HepG2 (cell line): ENCODE measurements around the gene GPR37. TPM values are rescaled to one million over a fixed set of nuclear protein-coding genes. Genes with fewer than 3 reads are reported as not detected.

Experiments used
- ATAC-seq: fragments of 200-7000 bp; cut with Tn5 transposase; 3 replicates; pipeline ENCODE4 v1.9.1; 2020; ENCODE audit warnings: mild to moderate bottlenecking, moderate library complexity
- BruUV-seq: library from RNA; stranded (reverse); fragments of 400-500 nt; replicated peaks from 2 replicates; lab custom pipeline; 2021; lab: Mats Ljungman, UMichigan
- CTCF ChIA-PET: fragments of 300-600 bp; formaldehyde crosslinking; extraction: SDS; loops from one replicate; lab custom pipeline; 2021; ENCODE audit warnings: low total read pairs, inconsistent platforms, low intra/inter-chr PET ratio; lab: Yijun Ruan, JAX
- POLR2A ChIA-PET: fragments of 350-600 bp; sonication (Branson Sonifier 250); formaldehyde crosslinking; loops from one replicate; lab custom pipeline; 2020; ENCODE audit warnings: antibody characterized with exemption, inconsistent platforms; lab: Yijun Ruan, JAX
- DNase-seq: peaks from one replicate; pipeline ENCODE4 v3.0.0-alpha.2; 2015; ENCODE audit warnings: low spot score
- FAIRE-seq: peaks from 3 replicates; lab custom pipeline; 2011; peaks lifted over from hg19 to GRCh38; lab: Jason Lieb, UNC
- H2AFZ ChIP-seq: one replicate; pipeline ENCODE4 v1.6.1; 2011; ENCODE audit warnings: low read length, inconsistent platforms
- H3K27ac ChIP-seq: fragments of 300-600 bp; 3 replicates; pipeline ENCODE4 v1.8.0; 2011; ENCODE audit warnings: mixed run types, mild to moderate bottlenecking, mixed read lengths, low read length, inconsistent platforms; ENCODE audit not compliant: insufficient read depth; ENCODE audit errors: extremely low read length
- H3K27me3 ChIP-seq, 2 experiments: fragments of 200-600 bp in 1 of 2; 2 replicates in 1 of 2; 3 replicates in 1 of 2; pipeline versions ENCODE4 v1.6.0 to v1.8.0; 2011; ENCODE audit warnings: low read length in 2 of 2, mild to moderate bottlenecking in 2 of 2, moderate library complexity in 2 of 2, inconsistent platforms in 1 of 2; ENCODE audit not compliant: insufficient read depth in 2 of 2, control insufficient read depth in 1 of 2
- H3K36me3 ChIP-seq, 2 experiments: fragments of 200-600 bp in 1 of 2; replicated peaks in 1 of 2; 2 replicates in 1 of 2; 3 replicates in 1 of 2; pipeline versions ENCODE4 v1.5.1 to v1.8.0; 2011; ENCODE audit warnings: low read length in 2 of 2, inconsistent platforms in 1 of 2; ENCODE audit not compliant: insufficient read depth in 2 of 2, control insufficient read depth in 1 of 2
- H3K4me1 ChIP-seq: 2 replicates; pipeline ENCODE4 v1.5.1; 2012; ENCODE audit warnings: low read length, inconsistent platforms; ENCODE audit not compliant: insufficient read depth
- H3K4me2 ChIP-seq: 2 replicates; pipeline ENCODE4 v1.6.0; 2011; ENCODE audit warnings: low read depth, low read length, inconsistent platforms
- H3K4me3 ChIP-seq, 3 experiments: fragments of 200-600 bp in 1 of 3; sonication (generic), shearing (Covaris generic) in 1 of 3; replicated peaks in 1 of 3; 2 replicates each; pipeline ENCODE4 v1.5.1; 2011 to 2016; ENCODE audit warnings: low read length in 3 of 3, inconsistent platforms in 2 of 3, low read depth in 2 of 3, mild to moderate bottlenecking in 2 of 3, control low read depth in 1 of 3, mixed read lengths in 1 of 3; ENCODE audit not compliant: insufficient read depth in 1 of 3
- H3K79me2 ChIP-seq: one replicate; pipeline ENCODE4 v1.6.1; 2011; ENCODE audit warnings: low read length, inconsistent platforms; ENCODE audit not compliant: insufficient read depth
- H3K9ac ChIP-seq: 2 replicates; pipeline ENCODE4 v1.6.0; 2011; ENCODE audit warnings: mild to moderate bottlenecking, low read depth, low read length, inconsistent platforms; ENCODE audit not compliant: insufficient read depth
- H3K9me3 ChIP-seq: 2 replicates; pipeline ENCODE4 v1.5.1; 2012; ENCODE audit warnings: mild to moderate bottlenecking, low read length
- H4K20me1 ChIP-seq: 2 replicates; pipeline ENCODE4 v1.6.0; 2011; ENCODE audit warnings: inconsistent platforms, mild to moderate bottlenecking, low read length, moderate library complexity; ENCODE audit not compliant: insufficient read depth
- HOXA7 ChIP-seq: sonication (generic); formaldehyde crosslinking; IDR thresholded peaks from 2 replicates; pipeline ENCODE4 v1.8.1; 2022; ENCODE audit warnings: mild to moderate bottlenecking, missing genetic modification reagents, moderate library complexity
- KMT2B ChIP-seq: IDR thresholded peaks from 2 replicates; pipeline ENCODE4 v1.6.1; 2016; ENCODE audit warnings: missing genetic modification reagents, missing compliant biosample characterization
- NFYB ChIP-seq: sonication (generic); formaldehyde crosslinking; IDR thresholded peaks from 2 replicates; pipeline ENCODE4 v1.4.0; 2020; ENCODE audit warnings: missing genetic modification reagents
- ZNF264 ChIP-seq: sonication (generic); formaldehyde crosslinking; IDR thresholded peaks from 2 replicates; pipeline ENCODE4 v1.4.0; 2020; ENCODE audit warnings: missing genetic modification reagents
- ZNF3 ChIP-seq: IDR thresholded peaks from 2 replicates; pipeline ENCODE4 v1.7.0; 2017; ENCODE audit warnings: inconsistent platforms
- ZNF781 ChIP-seq: sonication (generic); formaldehyde crosslinking; IDR thresholded peaks from 2 replicates; pipeline ENCODE4 v1.5.1; 2020; ENCODE audit warnings: borderline replicate concordance, mild to moderate bottlenecking, missing genetic modification reagents; ENCODE audit errors: not compliant biosample characterization
- WGBS: methylation state at CpG from one replicate; pipeline ENCODE4 v1.1.6; 2017; ENCODE audit warnings: low lambda C conversion rate; 5-methylcytosine and 5-hydroxymethylcytosine counted together
- in situ Hi-C: cut with HindIII; loops from 2 replicates; pipeline ENCODE4 v1.10.0; 2017; ENCODE audit warnings: low pct_unique_long_range_greater_than_20kb; ENCODE audit not compliant: extremely low pct_ligation_motif_present
- intact Hi-C: fragments of 100-400 bp; cut with micrococcal nuclease; formaldehyde crosslinking; loops from one replicate; pipeline ENCODE4 v1.10.0; 2022; ENCODE audit not compliant: unreplicated experiment
- polyA plus RNA-seq, 8 experiments: library from polyadenylated mRNA; depleted of rRNA in 3 of 8; stranded (reverse) in 7 of 8; unstranded in 1 of 8; fragments of >200 nt; fragmentation: Illumina TruSeq in 4 of 8; extraction: Trizol in 4 of 8; gene quantifications; 2 replicates each; pipeline versions ENCODE4 v1.2.1 to v1.2.3, GENCODE V29; 2011 to 2016; ENCODE audit warnings: low read depth in 4 of 8, missing spikeins in 1 of 8, mixed read lengths in 1 of 8; ENCODE audit not compliant: insufficient read depth in 1 of 8
- total RNA-seq, 5 experiments: library from RNA; depleted of rRNA; stranded (reverse); fragments of >200 nt; fragmentation: Illumina TruSeq; extraction: Trizol; gene quantifications; 2 replicates each; pipeline ENCODE4 v1.2.3, GENCODE V29; 2016; ENCODE audit warnings: low read depth in 1 of 5
- TF ChIP-seq, protein P1 (sequence below): sonication (generic); formaldehyde crosslinking; IDR thresholded peaks from 2 replicates; pipeline ENCODE4 v1.5.0; 2020; ENCODE audit warnings: mild to moderate bottlenecking, missing genetic modification reagents
- TF ChIP-seq, protein P2 (sequence below): sonication (generic); formaldehyde crosslinking; IDR thresholded peaks from 2 replicates; pipeline ENCODE4 v1.5.0; 2020; ENCODE audit warnings: missing genetic modification reagents, mild to moderate bottlenecking, borderline replicate concordance
- TF ChIP-seq, protein P3 (sequence below): sonication (generic); formaldehyde crosslinking; IDR thresholded peaks from 2 replicates; pipeline ENCODE4 v1.9.0; 2021; ENCODE audit warnings: mild to moderate bottlenecking, missing genetic modification reagents

Gene GPR37
- total and polyA plus RNA-seq, 2 of the 13 experiments (the other 11 are each of a cell fraction or from before 2014, with no cell fraction given): not detected

DNA sequence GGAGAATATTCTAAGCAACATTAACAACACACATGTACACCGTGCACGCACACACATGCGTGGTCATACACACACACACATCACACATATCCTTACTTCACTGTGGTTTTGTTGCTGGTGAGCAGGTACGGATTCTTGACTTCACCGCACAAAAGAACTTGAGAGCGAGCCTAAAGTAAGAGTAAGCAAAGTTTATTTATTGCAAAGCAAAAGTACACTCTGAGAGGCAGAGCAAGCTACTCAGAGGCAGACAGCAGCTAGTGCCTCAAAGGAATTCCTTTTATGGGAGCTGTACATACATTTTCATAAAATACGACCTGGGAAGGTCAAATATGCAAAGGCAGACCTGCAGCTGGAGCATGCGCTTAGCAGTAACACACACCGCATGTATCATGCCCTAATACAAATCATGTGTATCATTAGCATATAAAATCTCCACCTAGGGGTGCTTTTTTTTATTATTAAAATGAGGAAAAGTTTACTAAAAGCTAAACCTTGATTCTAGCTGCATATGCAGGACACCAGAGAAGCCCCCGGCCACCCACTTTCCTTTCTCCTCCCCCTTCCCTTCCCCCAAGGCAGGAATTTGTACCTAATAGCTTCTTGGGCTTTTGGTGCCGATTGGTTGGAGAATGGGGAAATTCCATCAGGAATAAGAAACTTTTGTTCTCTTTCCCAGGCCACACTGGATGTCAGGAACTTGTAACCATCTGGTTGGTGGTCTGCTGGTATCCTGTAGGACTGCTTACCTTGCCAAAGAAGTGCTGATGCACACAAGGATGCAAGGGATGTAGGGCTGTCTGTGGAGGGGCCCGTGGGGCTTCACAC, 16.5 kb upstream of the GPR37 start (continued):
- TF ChIP-seq, protein P1, sequence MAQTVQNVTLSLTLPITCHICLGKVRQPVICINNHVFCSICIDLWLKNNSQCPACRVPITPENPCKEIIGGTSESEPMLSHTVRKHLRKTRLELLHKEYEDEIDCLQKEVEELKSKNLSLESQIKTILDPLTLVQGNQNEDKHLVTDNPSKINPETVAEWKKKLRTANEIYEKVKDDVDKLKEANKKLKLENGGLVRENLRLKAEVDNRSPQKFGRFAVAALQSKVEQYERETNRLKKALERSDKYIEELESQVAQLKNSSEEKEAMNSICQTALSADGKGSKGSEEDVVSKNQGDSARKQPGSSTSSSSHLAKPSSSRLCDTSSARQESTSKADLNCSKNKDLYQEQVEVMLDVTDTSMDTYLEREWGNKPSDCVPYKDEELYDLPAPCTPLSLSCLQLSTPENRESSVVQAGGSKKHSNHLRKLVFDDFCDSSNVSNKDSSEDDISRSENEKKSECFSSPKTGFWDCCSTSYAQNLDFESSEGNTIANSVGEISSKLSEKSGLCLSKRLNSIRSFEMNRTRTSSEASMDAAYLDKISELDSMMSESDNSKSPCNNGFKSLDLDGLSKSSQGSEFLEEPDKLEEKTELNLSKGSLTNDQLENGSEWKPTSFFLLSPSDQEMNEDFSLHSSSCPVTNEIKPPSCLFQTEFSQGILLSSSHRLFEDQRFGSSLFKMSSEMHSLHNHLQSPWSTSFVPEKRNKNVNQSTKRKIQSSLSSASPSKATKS (CRISPR knock-in tag): no peak
- TF ChIP-seq, protein P2, sequence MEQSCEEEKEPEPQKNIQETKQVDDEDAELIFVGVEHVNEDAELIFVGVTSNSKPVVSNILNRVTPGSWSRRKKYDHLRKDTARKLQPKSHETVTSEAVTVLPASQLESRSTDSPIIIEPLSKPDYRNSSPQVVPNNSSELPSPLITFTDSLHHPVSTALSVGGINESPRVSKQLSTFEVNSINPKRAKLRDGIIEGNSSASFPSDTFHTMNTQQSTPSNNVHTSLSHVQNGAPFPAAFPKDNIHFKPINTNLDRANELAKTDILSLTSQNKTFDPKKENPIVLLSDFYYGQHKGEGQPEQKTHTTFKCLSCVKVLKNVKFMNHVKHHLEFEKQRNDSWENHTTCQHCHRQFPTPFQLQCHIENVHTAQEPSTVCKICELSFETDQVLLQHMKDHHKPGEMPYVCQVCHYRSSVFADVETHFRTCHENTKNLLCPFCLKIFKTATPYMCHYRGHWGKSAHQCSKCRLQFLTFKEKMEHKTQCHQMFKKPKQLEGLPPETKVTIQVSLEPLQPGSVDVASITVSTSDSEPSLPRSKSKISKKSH: no peak
- TF ChIP-seq ZNF264 (CRISPR knock-in tag): no peak

DNA sequence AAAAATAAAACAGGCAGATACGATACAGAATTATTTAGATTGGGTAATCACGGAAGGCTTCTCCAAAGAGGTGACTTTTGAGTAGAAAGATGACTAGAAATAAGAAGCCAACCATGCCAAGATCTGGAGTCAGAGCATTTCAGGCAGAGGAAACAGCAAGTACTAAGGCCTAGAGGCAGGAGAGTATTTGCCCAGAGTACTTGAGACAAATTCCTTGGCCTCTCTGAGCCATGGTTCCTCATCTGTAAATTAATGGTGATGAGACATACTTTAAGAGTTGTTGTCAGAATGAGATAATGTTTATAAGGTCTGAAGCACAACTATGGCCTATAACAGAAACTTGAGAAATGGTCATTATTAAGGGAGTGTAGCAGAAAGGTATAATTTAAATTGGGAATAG, 15.8 kb upstream of the GPR37 start:
- BruUV-seq: no TSS peak
- no peaks in the 10 kb centered on the region for H3K79me2 ChIP-seq
- H3K4me2 ChIP-seq: no peak overlapping the region
- no peaks in the 10 kb centered on the region for H4K20me1 ChIP-seq
- intact Hi-C loops: loop anchor here (10.0 kb wide), 1 partner anchor 297 kb away; no protein-coding TSS in a partner anchor
- ATAC-seq (no peak), FAIRE-seq (no peak), DNase-seq (no peak)
- H2AFZ ChIP-seq: no peak overlapping the region
- no peaks in the 10 kb centered on the region for H3K27me3 ChIP-seq
- no peak overlapping the region for H3K9ac ChIP-seq
- no peak overlapping the region for H3K4me3 ChIP-seq
- POLR2A ChIA-PET: no interaction called here
- in situ Hi-C loops: loop anchor here (5.0 kb wide), 1 partner anchor 629 kb away; no protein-coding TSS in a partner anchor
- H3K36me3 ChIP-seq: no peaks in the 10 kb centered on the region
- H3K4me1 ChIP-seq: peaks cover 25% of the 10 kb centered on the region
- WGBS: 3% methylated on average over 2 of the region's 2 CpGs
- no peak overlapping the region for H3K27ac ChIP-seq
- H3K9me3 ChIP-seq: no peaks in the 10 kb centered on the region
- CTCF ChIA-PET: no interaction called here
- TF ChIP-seq KMT2B (CRISPR knock-in tag) (no peak), HOXA7 (CRISPR knock-in tag) (no peak), ZNF781 (CRISPR knock-in tag) (no peak), ZNF3 (CRISPR knock-in tag) (no peak), NFYB (CRISPR knock-in tag) (no peak)
- TF ChIP-seq, protein P3, sequence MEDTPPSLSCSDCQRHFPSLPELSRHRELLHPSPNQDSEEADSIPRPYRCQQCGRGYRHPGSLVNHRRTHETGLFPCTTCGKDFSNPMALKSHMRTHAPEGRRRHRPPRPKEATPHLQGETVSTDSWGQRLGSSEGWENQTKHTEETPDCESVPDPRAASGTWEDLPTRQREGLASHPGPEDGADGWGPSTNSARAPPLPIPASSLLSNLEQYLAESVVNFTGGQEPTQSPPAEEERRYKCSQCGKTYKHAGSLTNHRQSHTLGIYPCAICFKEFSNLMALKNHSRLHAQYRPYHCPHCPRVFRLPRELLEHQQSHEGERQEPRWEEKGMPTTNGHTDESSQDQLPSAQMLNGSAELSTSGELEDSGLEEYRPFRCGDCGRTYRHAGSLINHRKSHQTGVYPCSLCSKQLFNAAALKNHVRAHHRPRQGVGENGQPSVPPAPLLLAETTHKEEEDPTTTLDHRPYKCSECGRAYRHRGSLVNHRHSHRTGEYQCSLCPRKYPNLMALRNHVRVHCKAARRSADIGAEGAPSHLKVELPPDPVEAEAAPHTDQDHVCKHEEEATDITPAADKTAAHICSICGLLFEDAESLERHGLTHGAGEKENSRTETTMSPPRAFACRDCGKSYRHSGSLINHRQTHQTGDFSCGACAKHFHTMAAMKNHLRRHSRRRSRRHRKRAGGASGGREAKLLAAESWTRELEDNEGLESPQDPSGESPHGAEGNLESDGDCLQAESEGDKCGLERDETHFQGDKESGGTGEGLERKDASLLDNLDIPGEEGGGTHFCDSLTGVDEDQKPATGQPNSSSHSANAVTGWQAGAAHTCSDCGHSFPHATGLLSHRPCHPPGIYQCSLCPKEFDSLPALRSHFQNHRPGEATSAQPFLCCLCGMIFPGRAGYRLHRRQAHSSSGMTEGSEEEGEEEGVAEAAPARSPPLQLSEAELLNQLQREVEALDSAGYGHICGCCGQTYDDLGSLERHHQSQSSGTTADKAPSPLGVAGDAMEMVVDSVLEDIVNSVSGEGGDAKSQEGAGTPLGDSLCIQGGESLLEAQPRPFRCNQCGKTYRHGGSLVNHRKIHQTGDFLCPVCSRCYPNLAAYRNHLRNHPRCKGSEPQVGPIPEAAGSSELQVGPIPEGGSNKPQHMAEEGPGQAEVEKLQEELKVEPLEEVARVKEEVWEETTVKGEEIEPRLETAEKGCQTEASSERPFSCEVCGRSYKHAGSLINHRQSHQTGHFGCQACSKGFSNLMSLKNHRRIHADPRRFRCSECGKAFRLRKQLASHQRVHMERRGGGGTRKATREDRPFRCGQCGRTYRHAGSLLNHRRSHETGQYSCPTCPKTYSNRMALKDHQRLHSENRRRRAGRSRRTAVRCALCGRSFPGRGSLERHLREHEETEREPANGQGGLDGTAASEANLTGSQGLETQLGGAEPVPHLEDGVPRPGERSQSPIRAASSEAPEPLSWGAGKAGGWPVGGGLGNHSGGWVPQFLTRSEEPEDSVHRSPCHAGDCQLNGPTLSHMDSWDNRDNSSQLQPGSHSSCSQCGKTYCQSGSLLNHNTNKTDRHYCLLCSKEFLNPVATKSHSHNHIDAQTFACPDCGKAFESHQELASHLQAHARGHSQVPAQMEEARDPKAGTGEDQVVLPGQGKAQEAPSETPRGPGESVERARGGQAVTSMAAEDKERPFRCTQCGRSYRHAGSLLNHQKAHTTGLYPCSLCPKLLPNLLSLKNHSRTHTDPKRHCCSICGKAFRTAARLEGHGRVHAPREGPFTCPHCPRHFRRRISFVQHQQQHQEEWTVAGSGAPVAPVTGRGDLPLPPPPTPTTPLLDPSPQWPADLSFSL (CRISPR knock-in tag): no peak
